A549 (cell line): ENCODE data around the gene TSHZ2.

Source experiments
- EP300 ChIP-seq, 2 experiments: fragments of >200 bp; sonication (Bioruptor Twin); formaldehyde crosslinking; IDR thresholded peaks; 2 replicates in 1 of 2; 3 replicates in 1 of 2; pipeline ENCODE4 v1.6.1; 2016 to 2017
- FOSL2 ChIP-seq, 2 experiments: fragments of 450-650 bp in 1 of 2; fragments of >200 bp in 1 of 2; sonication (Bioruptor Twin) in 1 of 2; formaldehyde crosslinking; IDR thresholded peaks; 2 replicates each; pipeline versions ENCODE4 v1.5.0 to v1.6.1; 2016 to 2020; ENCODE audit warnings: mild to moderate bottlenecking in 1 of 2, moderate library complexity in 1 of 2
- JUNB ChIP-seq: fragments of >200 bp; sonication (Bioruptor Twin); formaldehyde crosslinking; IDR thresholded peaks from 2 replicates; pipeline ENCODE4 v1.6.1; 2016
- MYC ChIP-seq: IDR thresholded peaks from 2 replicates; pipeline ENCODE4 v1.6.1; 2012; ENCODE audit warnings: mild to moderate bottlenecking, inconsistent platforms, low read length, improper control_type of control experiment, borderline replicate concordance
- NR3C1 ChIP-seq: fragments of >200 bp; sonication (Bioruptor Twin); formaldehyde crosslinking; IDR thresholded peaks from 3 replicates; pipeline ENCODE4 v1.6.1; 2017
- POLR2A ChIP-seq: IDR thresholded peaks from 2 replicates; pipeline ENCODE4 v1.6.1; 2012; ENCODE audit warnings: mild to moderate bottlenecking, low read length
- SREBF2 ChIP-seq: fragments of 450-650 bp; IDR thresholded peaks from 2 replicates; pipeline ENCODE4 v1.6.1; 2014; ENCODE audit warnings: mild to moderate bottlenecking, moderate library complexity
- TF ChIP-seq, protein P1 (sequence below): fragments of 250-450 bp; sonication (Bioruptor Pico); IDR thresholded peaks from 2 replicates; pipeline ENCODE4 v1.5.0; 2021; ENCODE audit warnings: mild to moderate bottlenecking, moderate library complexity, borderline replicate concordance
- TF ChIP-seq, protein P2 (sequence below): fragments of >200 bp; sonication (Bioruptor Twin); formaldehyde crosslinking; IDR thresholded peaks from 3 replicates; pipeline ENCODE4 v1.5.1; 2016
- TF ChIP-seq, protein P3 (sequence below): fragments of 150-350 bp; IDR thresholded peaks from 2 replicates; pipeline ENCODE4 v1.6.1; 2014; ENCODE audit warnings: low read depth, mild to moderate bottlenecking, low read length
- TF ChIP-seq, protein P4 (sequence below): IDR thresholded peaks from 2 replicates; pipeline ENCODE4 v1.6.1; 2012
- TF ChIP-seq, protein P5 (sequence below): fragments of 250-450 bp; sonication (Bioruptor Pico); IDR thresholded peaks from 2 replicates; pipeline ENCODE4 v1.5.0; 2020; ENCODE audit warnings: low read depth, mild to moderate bottlenecking, moderate library complexity
- TF ChIP-seq, protein P6 (sequence below): fragments of >200 bp; sonication (Bioruptor Twin); formaldehyde crosslinking; IDR thresholded peaks from 3 replicates; pipeline ENCODE4 v1.6.1; 2016

DNA sequence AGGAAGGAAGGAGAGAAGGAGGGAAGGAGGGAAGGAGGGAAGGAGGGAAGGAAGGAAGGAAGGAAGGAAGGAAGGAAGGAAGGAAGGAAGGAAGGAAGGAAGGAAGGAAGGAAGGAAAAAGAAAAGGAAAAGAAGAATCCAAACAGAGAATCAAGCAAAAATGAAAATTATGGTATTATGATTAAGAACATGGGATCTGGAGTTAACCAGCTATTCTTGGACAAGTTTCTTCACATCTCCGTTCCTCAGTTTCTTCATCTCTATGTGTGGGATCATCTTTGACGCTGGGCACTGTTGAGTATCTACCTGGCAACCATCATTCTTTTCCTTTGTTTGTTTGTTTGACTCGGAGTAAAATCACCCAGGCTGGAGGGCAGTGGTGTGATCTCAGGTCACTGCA is 549.9 kb downstream of the TSHZ2 start:
- TF ChIP-seq EP300 (IDR thresholded peaks at IDR 0.05) (no peak), SREBF2 (no peak), POLR2A (no peak), FOSL2 (IDR thresholded peaks at IDR 0.05) (no peak), FOSL2 (CRISPR knock-in tag; IDR thresholded peaks at IDR 0.05) (no peak), MYC (no peak), NR3C1 (no peak), JUNB (no peak)
- TF ChIP-seq, protein P1, sequence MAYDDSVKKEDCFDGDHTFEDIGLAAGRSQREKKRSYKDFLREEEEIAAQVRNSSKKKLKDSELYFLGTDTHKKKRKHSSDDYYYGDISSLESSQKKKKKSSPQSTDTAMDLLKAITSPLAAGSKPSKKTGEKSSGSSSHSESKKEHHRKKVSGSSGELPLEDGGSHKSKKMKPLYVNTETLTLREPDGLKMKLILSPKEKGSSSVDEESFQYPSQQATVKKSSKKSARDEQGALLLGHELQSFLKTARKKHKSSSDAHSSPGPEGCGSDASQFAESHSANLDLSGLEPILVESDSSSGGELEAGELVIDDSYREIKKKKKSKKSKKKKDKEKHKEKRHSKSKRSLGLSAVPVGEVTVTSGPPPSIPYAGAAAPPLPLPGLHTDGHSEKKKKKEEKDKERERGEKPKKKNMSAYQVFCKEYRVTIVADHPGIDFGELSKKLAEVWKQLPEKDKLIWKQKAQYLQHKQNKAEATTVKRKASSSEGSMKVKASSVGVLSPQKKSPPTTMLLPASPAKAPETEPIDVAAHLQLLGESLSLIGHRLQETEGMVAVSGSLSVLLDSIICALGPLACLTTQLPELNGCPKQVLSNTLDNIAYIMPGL (CRISPR knock-in tag): no peak
- TF ChIP-seq, protein P2, sequence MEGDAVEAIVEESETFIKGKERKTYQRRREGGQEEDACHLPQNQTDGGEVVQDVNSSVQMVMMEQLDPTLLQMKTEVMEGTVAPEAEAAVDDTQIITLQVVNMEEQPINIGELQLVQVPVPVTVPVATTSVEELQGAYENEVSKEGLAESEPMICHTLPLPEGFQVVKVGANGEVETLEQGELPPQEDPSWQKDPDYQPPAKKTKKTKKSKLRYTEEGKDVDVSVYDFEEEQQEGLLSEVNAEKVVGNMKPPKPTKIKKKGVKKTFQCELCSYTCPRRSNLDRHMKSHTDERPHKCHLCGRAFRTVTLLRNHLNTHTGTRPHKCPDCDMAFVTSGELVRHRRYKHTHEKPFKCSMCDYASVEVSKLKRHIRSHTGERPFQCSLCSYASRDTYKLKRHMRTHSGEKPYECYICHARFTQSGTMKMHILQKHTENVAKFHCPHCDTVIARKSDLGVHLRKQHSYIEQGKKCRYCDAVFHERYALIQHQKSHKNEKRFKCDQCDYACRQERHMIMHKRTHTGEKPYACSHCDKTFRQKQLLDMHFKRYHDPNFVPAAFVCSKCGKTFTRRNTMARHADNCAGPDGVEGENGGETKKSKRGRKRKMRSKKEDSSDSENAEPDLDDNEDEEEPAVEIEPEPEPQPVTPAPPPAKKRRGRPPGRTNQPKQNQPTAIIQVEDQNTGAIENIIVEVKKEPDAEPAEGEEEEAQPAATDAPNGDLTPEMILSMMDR: no peak
- TF ChIP-seq, protein P3, sequence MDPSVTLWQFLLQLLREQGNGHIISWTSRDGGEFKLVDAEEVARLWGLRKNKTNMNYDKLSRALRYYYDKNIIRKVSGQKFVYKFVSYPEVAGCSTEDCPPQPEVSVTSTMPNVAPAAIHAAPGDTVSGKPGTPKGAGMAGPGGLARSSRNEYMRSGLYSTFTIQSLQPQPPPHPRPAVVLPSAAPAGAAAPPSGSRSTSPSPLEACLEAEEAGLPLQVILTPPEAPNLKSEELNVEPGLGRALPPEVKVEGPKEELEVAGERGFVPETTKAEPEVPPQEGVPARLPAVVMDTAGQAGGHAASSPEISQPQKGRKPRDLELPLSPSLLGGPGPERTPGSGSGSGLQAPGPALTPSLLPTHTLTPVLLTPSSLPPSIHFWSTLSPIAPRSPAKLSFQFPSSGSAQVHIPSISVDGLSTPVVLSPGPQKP: no peak
- TF ChIP-seq, protein P4, sequence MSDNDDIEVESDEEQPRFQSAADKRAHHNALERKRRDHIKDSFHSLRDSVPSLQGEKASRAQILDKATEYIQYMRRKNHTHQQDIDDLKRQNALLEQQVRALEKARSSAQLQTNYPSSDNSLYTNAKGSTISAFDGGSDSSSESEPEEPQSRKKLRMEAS: no peak
- TF ChIP-seq, protein P5, sequence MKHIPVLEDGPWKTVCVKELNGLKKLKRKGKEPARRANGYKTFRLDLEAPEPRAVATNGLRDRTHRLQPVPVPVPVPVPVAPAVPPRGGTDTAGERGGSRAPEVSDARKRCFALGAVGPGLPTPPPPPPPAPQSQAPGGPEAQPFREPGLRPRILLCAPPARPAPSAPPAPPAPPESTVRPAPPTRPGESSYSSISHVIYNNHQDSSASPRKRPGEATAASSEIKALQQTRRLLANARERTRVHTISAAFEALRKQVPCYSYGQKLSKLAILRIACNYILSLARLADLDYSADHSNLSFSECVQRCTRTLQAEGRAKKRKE (CRISPR knock-in tag): no peak
- TF ChIP-seq, protein P6, sequence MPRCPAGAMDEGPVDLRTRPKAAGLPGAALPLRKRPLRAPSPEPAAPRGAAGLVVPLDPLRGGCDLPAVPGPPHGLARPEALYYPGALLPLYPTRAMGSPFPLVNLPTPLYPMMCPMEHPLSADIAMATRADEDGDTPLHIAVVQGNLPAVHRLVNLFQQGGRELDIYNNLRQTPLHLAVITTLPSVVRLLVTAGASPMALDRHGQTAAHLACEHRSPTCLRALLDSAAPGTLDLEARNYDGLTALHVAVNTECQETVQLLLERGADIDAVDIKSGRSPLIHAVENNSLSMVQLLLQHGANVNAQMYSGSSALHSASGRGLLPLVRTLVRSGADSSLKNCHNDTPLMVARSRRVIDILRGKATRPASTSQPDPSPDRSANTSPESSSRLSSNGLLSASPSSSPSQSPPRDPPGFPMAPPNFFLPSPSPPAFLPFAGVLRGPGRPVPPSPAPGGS: no peak
